Astrocyte of the cerebellum (primary cell): ENCODE measurements around the gene DPY19L3.

Experiments
- DNase-seq: peaks from one replicate; pipeline ENCODE4 v3.0.0-alpha.2; 2011; ENCODE audit warnings: low read depth
- H3K4me3 ChIP-seq: 2 replicates; pipeline ENCODE4 v1.5.1; 2011; ENCODE audit warnings: mild to moderate bottlenecking, low read depth, low read length, moderate library complexity
- CTCF ChIP-seq: IDR thresholded peaks from 2 replicates; pipeline ENCODE4 v1.5.1; 2012; ENCODE audit warnings: low read length, low read depth, moderate library complexity, mild to moderate bottlenecking; ENCODE audit errors: missing control alignments
- in situ Hi-C: cut with HindIII; loops from 2 replicates; pipeline ENCODE4 v1.10.0; 2017; ENCODE audit warnings: low sequenced_read_pairs

The DPY19L3 gene

GRCh38 chr19:32404213-32404932, 1.2 kb upstream of the DPY19L3 start:
- in situ Hi-C loops = no loop called here
- peak overlapping the region; percentile 74 for H3K4me3 ChIP-seq
- no peak for DNase-seq
- TF ChIP-seq CTCF = no peak

- H3K4me3 ChIP-seq = peak overlapping the region; percentile 74
- in situ Hi-C loops = no loop called here
- DNase-seq = no peak
- TF ChIP-seq CTCF = no peak
Measured at GRCh38 chr19:32404933-32405430, 588 bp upstream of the DPY19L3 start.

- no peak for TF ChIP-seq CTCF
- peak overlapping the region; percentile 74 for H3K4me3 ChIP-seq
- in situ Hi-C loops = no loop called here
- no peak for DNase-seq
Measured at GRCh38 chr19:32406161-32407003, 812 bp downstream of the DPY19L3 start.

GRCh38 chr19:32407004-32407992, 1.7 kb downstream of the DPY19L3 start:
- TF ChIP-seq CTCF = no peak
- no peak for DNase-seq
- H3K4me3 ChIP-seq = peak overlapping the region; percentile 74
- in situ Hi-C loops = no loop called here

- DNase-seq = no peak
- TF ChIP-seq CTCF = no peak
- H3K4me3 ChIP-seq = no peak overlapping the region
- in situ Hi-C loops = no loop called here
Measured at GRCh38 chr19:32415246-32415645, 9.7 kb downstream of the DPY19L3 start.

- no peak for DNase-seq
- H3K4me3 ChIP-seq = no peak overlapping the region
- TF ChIP-seq CTCF = no peak
- in situ Hi-C loops = no loop called here
Measured at GRCh38 chr19:32415669-32416068, 10.1 kb downstream of the DPY19L3 start.
